Kasumi-1 (cell line): ENCODE measurements around the gene ITCH.

Experiments used
- DNase-seq, 2 experiments: peaks; one replicate each; lab custom pipeline; 2025; lab: John Stamatoyannopoulos, UW

Gene ITCH

DNA sequence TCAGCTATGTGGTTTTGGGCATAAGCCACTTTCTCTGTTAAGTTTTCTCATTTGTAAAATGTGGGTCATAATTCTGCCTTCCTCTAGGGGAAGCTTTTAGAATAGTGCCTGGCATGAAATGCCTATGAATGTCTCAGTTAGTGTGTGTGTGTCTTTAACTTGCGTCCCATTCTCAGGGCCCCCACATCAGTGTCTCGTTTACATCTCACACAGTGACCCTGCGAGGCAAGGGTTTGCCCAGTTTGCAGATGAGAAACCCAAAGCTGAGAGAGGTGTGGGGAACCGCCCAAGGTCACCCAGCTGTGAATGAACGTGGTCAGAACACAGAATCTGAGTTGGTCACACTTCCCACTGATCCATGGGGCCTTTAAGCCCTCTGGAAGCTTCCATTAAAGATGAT is 167.3 kb downstream of the ITCH start:
- DNase-seq, result no peak

GRCh38 chr20:34531608-34532265 is 168.7 kb downstream of the ITCH start:
- no peak for DNase-seq

DNA sequence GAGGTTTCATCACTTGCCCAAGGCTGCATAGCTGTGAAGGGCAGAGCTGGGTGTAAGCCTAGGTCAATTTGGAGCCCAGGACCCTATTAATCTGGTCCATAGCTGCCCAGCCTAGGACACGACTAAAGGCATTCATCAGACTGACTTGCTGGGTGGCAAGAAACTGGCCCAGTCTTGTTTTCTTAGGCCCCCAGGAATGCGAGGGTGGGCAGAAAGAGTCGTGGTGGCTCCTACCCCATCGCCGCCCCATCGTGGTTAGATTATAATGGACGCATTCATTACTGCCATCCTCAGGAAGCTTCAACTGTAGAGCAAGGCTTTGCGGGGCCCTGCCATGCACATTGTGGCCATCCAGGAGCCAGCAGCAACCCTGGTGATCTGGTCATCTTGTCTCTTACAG is 169.2 kb downstream of the ITCH start:
- DNase-seq, result no peak

DNA sequence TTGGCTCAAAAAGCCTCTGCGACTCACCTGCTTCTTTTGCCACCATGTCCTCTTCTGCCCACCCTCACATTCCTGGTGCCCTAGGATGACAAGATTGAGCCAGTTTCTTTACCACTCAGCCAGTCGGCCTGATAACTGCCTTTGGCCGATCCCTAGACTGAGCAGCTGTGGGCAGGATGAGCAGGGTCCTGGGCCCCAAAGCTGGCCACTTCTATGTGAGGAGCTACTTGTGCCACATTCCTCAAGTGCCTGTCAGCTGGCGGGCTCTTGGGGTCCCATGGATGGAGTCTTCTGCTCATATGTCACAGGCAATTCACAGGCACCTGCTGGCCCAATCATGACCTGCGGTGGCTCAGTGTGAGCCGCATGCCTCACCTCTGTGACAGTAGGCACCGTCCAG is 169.7 kb downstream of the ITCH start:
- DNase-seq, result no peak

GRCh38 chr20:34534391-34535165 is 171.5 kb downstream of the ITCH start:
- DNase-seq, result no peak

- DNase-seq, result no peak
Measured at GRCh38 chr20:34535301-34535840, 172.3 kb downstream of the ITCH start.

DNA sequence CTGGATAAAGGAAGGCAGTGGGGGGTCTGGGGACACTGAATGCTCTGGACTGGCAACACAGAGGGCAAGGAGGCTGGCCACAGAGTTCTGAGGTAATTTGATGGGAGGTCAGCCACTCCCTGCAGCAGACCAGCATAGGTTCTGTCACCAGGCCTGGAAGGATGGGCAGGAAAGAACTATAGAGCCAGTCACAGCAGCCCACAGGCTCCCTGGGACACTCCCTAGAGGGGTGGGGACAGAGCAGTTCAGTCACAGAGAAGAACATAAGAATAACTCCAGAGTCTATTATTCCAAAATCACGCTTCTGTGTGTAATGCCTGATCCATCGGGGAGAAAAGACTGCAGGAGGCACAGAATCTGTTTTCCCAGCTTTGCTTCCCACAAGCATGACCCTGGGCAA is 172.8 kb downstream of the ITCH start:
- DNase-seq, result no peak

- peak; percentile 86 to 87 for DNase-seq
Measured at GRCh38 chr20:34536798-34537394, 173.8 kb downstream of the ITCH start.

GRCh38 chr20:34537651-34538050 is 174.6 kb downstream of the ITCH start:
- no peak for DNase-seq

DNA sequence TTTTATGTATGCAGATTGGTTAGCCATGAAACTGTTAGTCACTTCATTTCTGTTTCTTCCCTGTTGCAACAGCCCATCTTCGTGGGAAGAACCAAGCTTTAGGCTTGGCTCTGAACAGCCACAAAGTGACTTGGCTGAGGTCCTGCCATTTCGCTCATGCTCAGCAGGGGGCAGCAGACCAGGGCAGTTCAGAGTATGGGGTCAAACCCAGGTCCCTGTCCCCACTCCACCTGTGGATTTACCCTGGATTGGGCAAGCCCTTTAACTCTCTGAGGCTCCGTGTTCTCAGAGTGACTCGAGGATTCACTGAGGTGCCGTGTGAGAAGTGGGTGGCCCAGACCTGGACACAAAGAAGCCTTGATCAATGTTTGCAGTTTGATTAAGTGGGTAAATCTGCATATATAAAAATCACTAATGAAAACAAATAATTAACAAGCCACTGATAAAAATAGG is 175.6 kb downstream of the ITCH start:
- DNase-seq, result peak; percentile 53 to 56

DNA sequence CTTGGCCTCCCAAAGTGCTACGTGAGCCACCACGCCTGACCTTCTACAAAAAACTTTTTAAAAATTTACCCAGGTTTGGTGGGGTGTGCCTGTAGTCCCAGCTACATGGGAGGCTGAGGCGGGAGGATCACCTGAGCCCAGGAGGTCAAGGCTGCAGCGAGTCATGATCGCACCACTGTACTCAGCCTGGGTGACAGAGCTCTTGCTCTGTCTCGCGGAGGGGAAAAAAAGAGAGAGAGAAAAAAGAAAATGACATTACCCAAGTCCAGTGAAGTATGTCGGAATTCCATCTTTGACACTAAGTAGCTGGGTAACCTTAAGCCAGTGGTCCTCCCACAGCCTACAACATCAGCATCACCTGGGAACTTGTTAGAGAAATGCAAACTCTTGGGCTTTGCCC is 176.7 kb downstream of the ITCH start:
- no peak for DNase-seq

- DNase-seq, result no peak
Measured at GRCh38 chr20:34540596-34541263, 177.7 kb downstream of the ITCH start.

DNA sequence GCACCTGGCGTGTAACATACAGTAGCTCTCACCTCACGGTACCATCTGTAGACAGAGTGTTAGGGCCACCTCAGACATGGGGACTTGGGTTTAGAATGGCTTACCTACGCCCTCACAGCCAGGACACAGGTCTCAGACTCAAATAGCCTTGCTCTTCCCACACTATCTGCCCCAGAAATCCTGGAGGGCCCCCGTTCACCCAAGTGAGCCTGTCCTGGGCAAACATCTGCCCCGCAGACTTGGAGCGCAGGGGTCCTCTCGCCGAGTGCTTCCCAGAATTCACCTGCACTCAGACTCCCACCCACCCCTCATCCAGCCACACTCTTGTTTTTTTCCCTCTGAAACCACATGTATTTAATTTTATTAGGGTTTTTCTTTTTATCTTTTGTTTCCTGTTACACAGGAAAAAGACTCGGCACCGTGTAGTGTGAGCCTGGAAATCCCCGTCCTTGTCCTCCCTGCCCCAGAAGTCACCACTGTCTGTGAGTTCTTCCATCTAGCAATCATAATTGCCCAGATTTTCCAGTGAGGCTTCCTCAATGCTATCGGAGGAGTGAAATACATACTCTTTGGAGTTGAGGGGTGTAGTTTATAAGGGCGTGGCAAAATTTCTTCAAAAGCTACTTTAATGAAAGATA is 178.3 kb downstream of the ITCH start:
- no peak for DNase-seq

DNA sequence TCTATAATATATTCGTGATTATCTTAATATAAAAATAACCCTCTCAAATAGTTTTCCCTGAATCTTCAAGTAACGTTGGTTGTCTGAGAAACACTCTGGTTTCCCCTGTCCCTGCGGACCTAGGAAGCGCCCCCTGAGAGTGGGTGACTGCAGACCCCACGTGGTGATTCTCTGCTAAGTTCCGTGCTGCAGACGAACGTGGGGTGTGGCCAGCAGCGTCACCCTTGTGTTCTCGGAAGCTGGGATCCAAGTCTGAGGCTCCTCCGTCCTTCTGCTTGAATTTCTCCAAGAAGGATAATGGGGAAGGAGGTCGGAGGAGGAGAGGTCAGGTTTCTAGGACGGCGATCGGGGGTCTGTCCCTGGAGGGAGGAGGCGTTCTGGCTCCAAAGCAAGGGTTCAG is 178.8 kb downstream of the ITCH start:
- DNase-seq, result no peak

DNA sequence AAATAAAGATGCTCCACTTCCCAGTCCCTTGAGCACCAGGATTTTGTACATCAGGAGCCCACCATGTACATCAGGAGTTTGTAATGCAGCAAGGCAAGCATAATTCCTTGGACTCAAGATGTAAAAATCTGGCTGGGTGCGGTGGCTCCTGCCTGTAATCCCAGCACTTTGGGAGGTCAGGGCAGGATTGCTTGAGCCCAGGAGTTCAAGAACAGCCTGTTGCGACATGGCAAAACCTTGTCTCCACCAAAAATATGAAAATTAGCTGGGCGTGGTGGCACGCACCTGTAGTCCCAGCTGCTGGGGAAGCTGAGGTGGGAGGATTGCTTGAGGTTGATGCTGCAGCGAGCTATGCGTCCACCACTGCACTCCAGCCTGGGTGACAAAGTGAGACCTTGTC is 179.4 kb downstream of the ITCH start:
- DNase-seq, result no peak

GRCh38 chr20:34543463-34544056 is 180.5 kb downstream of the ITCH start:
- DNase-seq, result no peak

GRCh38 chr20:34544109-34544796 is 181.2 kb downstream of the ITCH start:
- DNase-seq, result no peak

GRCh38 chr20:34546751-34547181 is 183.7 kb downstream of the ITCH start:
- DNase-seq, result no peak

DNA sequence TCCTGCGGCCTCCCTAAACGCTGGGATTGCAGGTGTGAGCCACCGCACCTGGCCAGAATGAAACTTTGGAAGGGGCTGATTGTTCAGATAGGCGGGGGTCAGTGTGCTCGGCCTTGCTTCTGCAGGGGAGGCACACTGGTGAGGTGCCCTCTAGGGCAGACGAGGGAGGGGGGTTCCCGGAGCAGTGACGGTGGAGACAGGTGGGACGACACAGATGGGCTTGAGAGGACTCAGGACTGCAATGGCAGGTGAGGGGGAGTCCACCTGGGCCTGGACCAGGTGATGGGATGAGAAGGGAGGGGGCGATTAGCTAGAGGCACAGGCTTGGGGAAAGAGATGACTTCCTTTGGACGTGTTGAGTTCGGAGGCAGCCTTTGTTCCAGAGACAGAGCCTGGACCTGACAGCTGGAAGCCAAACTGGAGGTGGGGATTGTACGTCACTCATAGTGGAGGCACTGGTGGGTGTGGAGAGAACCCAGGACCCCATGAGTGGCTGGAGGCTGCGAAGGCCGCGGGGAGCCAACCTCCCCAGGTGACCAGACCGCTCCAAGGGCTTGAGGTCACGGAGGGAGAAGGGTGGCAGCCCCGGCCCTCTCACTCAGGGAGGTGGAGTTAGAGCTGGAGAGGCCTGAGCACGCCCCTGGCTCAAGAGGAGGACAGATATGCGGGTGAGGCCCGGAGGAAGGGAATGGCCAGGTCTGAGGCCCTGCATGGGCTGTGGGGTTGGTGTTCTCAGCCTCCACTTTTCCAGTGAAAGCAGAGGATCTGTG is 185.0 kb downstream of the ITCH start:
- no peak for DNase-seq

- DNase-seq, result no peak
Measured at GRCh38 chr20:34549291-34549928, 186.3 kb downstream of the ITCH start.
